Measurements from ENCODE around the gene ABHD8.

ABHD8 gene

GRCh38 chr19:17243830-17244617 is 59.2 kb downstream of the ABHD8 start:
- H3K27ac ChIP-seq (ENCODE audit: low read depth, low read length): peak overlapping the region; percentile 53
- TF ChIP-seq EZH2phosphoT487 (IDR thresholded peaks at IDR 0.05; ENCODE audit: borderline replicate concordance, low read length): no peak
- TF ChIP-seq CTCF (IDR thresholded peaks at IDR 0.05; ENCODE audit: low read depth, low read length, poor library complexity, severe bottlenecking): no peak
- H3K9me3 ChIP-seq (ENCODE audit: control insufficient read depth, insufficient read depth, low read length): no peaks in the 10 kb centered on the region
- H4K20me1 ChIP-seq (ENCODE audit: control insufficient read depth, insufficient read depth, low read depth, low read length): peaks cover 14% of the 10 kb centered on the region
- peaks cover 21% of the 10 kb centered on the region for H3K36me3 ChIP-seq (ENCODE audit: control insufficient read depth, low read length)
- H3K4me3 ChIP-seq (ENCODE audit: low read length): peak overlapping the region; percentile 88
- peak overlapping the region; percentile 89 for H3K4me2 ChIP-seq (ENCODE audit: low read length)
- no peaks in the 10 kb centered on the region for H3K9me2 ChIP-seq (replicated peaks; ENCODE audit: control insufficient read depth, low read length)
- peaks cover 52% of the 10 kb centered on the region for H3K79me2 ChIP-seq (ENCODE audit: control insufficient read depth, low read length)
- H3K4me1 ChIP-seq (ENCODE audit: control insufficient read depth, low read length): peaks cover 39% of the 10 kb centered on the region
- no peaks in the 10 kb centered on the region for H3K27me3 ChIP-seq (ENCODE audit: control insufficient read depth, low read length)
- peaks cover 10% of the 10 kb centered on the region for H3F3A ChIP-seq (ENCODE audit: control insufficient read depth, insufficient read depth)

GRCh38 chr19:17243211-17243829 is 59.9 kb downstream of the ABHD8 start:
- TF ChIP-seq CTCF (IDR thresholded peaks at IDR 0.05; ENCODE audit: low read depth, low read length, poor library complexity, severe bottlenecking) (no peak), EZH2phosphoT487 (IDR thresholded peaks at IDR 0.05; ENCODE audit: borderline replicate concordance, low read length) (no peak)
- Histone ChIP-seq H3K9me2 (replicated peaks; ENCODE audit: control insufficient read depth, low read length) (no peaks in the 10 kb centered on the region), H3K79me2 (ENCODE audit: control insufficient read depth, low read length) (peaks cover 52% of the 10 kb centered on the region), H4K20me1 (ENCODE audit: control insufficient read depth, insufficient read depth, low read depth, low read length) (peaks cover 14% of the 10 kb centered on the region), H3K4me1 (ENCODE audit: control insufficient read depth, low read length) (peaks cover 36% of the 10 kb centered on the region), H3K9me3 (ENCODE audit: control insufficient read depth, insufficient read depth, low read length) (no peaks in the 10 kb centered on the region), H3K36me3 (ENCODE audit: control insufficient read depth, low read length) (peaks cover 26% of the 10 kb centered on the region), H3K27me3 (ENCODE audit: control insufficient read depth, low read length) (no peaks in the 10 kb centered on the region), H3K27ac (ENCODE audit: low read depth, low read length) (peak overlapping the region; percentile 53), H3F3A (ENCODE audit: control insufficient read depth, insufficient read depth) (peaks cover 14% of the 10 kb centered on the region), H3K4me2 (ENCODE audit: low read length) (peak overlapping the region; percentile 89), H3K4me3 (ENCODE audit: low read length) (peak overlapping the region; percentile 88)

GRCh38 chr19:17242431-17243208 is 60.6 kb downstream of the ABHD8 start:
- H3K4me1 ChIP-seq (ENCODE audit: control insufficient read depth, low read length): peaks cover 35% of the 10 kb centered on the region
- H3K27ac ChIP-seq (ENCODE audit: low read depth, low read length): 0 out of 2 replicates have a peak overlapping the region, but pooled peaks have one; percentile 53
- peaks cover 52% of the 10 kb centered on the region for H3K79me2 ChIP-seq (ENCODE audit: control insufficient read depth, low read length)
- peaks cover 14% of the 10 kb centered on the region for H4K20me1 ChIP-seq (ENCODE audit: control insufficient read depth, insufficient read depth, low read depth, low read length)
- H3K27me3 ChIP-seq (ENCODE audit: control insufficient read depth, low read length): no peaks in the 10 kb centered on the region
- H3K4me2 ChIP-seq (ENCODE audit: low read length): peak overlapping the region; percentile 89
- H3F3A ChIP-seq (ENCODE audit: control insufficient read depth, insufficient read depth): peaks cover 18% of the 10 kb centered on the region
- no peaks in the 10 kb centered on the region for H3K9me3 ChIP-seq (ENCODE audit: control insufficient read depth, insufficient read depth, low read length)
- peak overlapping the region; percentile 88 for H3K4me3 ChIP-seq (ENCODE audit: low read length)
- H3K9me2 ChIP-seq (replicated peaks; ENCODE audit: control insufficient read depth, low read length): no peaks in the 10 kb centered on the region
- TF ChIP-seq EZH2phosphoT487 (IDR thresholded peaks at IDR 0.05; ENCODE audit: borderline replicate concordance, low read length): no peak
- TF ChIP-seq CTCF (IDR thresholded peaks at IDR 0.05; ENCODE audit: low read depth, low read length, poor library complexity, severe bottlenecking): peak; percentile 9
- peaks cover 33% of the 10 kb centered on the region for H3K36me3 ChIP-seq (ENCODE audit: control insufficient read depth, low read length)
